Keratinocyte (primary cell): ENCODE measurements around the gene GSK3A. TPM values are rescaled to one million over a fixed set of nuclear protein-coding genes. Genes with fewer than 3 reads are reported as not detected.

ENCODE experiments used
- DNase-seq: peaks from one replicate; pipeline ENCODE4 v3.0.0-alpha.2; 2011; ENCODE audit warnings: low read depth, missing footprints, low spot score
- FAIRE-seq: peaks from 2 replicates; lab custom pipeline; 2011; peaks lifted over from hg19 to GRCh38; lab: Jason Lieb, UNC
- H2AFZ ChIP-seq: 2 replicates; pipeline ENCODE4 v1.6.0; 2012; ENCODE audit warnings: low read length, control low read depth, inconsistent platforms; ENCODE audit not compliant: control insufficient read depth
- H3K27ac ChIP-seq: 2 replicates; pipeline ENCODE4 v1.5.1; 2011; ENCODE audit warnings: low read length; ENCODE audit not compliant: control insufficient read depth, insufficient read depth
- H3K27me3 ChIP-seq: 3 replicates; pipeline ENCODE4 v1.6.0; 2011; ENCODE audit warnings: low read length; ENCODE audit not compliant: control insufficient read depth, insufficient read depth; ENCODE audit errors: extremely low read depth
- H3K36me3 ChIP-seq, 2 experiments: 2 replicates in 1 of 2; 3 replicates in 1 of 2; pipeline ENCODE4 v1.5.1; 2011; ENCODE audit warnings: low read length in 2 of 2, mild to moderate bottlenecking in 1 of 2; ENCODE audit not compliant: control insufficient read depth in 2 of 2, insufficient read depth in 2 of 2; ENCODE audit errors: extremely low read depth in 1 of 2
- H3K4me1 ChIP-seq: 3 replicates; pipeline ENCODE4 v1.5.1; 2011; ENCODE audit warnings: low read length; ENCODE audit not compliant: control insufficient read depth, insufficient read depth; ENCODE audit errors: extremely low read depth
- H3K4me2 ChIP-seq: 3 replicates; pipeline ENCODE4 v1.6.0; 2011; ENCODE audit warnings: low read depth, low read length; ENCODE audit not compliant: control insufficient read depth, insufficient read depth; ENCODE audit errors: extremely low read depth
- H3K4me3 ChIP-seq, 3 experiments: fragments of 200-600 bp in 1 of 3; sonication (generic) in 1 of 3; 2 replicates in 2 of 3; 3 replicates in 1 of 3; pipeline ENCODE4 v1.5.1; 2011 to 2016; ENCODE audit warnings: low read length in 3 of 3, mild to moderate bottlenecking in 3 of 3, control low read depth in 2 of 3, inconsistent platforms in 1 of 3, low read depth in 1 of 3, mixed read lengths in 1 of 3, mixed run types in 1 of 3, moderate library complexity in 1 of 3; ENCODE audit not compliant: control insufficient read depth in 2 of 3, insufficient read depth in 2 of 3; ENCODE audit errors: extremely low read depth in 1 of 3
- H3K79me2 ChIP-seq: 2 replicates; pipeline ENCODE4 v1.6.0; 2012; ENCODE audit warnings: low read length; ENCODE audit not compliant: control insufficient read depth, insufficient read depth
- H3K9ac ChIP-seq: 3 replicates; pipeline ENCODE4 v1.6.0; 2011; ENCODE audit warnings: low read length; ENCODE audit not compliant: control insufficient read depth, insufficient read depth; ENCODE audit errors: extremely low read depth
- H3K9me1 ChIP-seq: 3 replicates; pipeline ENCODE4 v1.6.0; 2011; ENCODE audit warnings: low read length; ENCODE audit not compliant: control insufficient read depth, insufficient read depth; ENCODE audit errors: extremely low read depth
- H3K9me3 ChIP-seq: 2 replicates; pipeline ENCODE4 v1.5.1; 2012; ENCODE audit warnings: low read depth, low read length; ENCODE audit not compliant: control insufficient read depth
- H4K20me1 ChIP-seq: 3 replicates; pipeline ENCODE4 v1.6.0; 2011; ENCODE audit warnings: low read length; ENCODE audit not compliant: control insufficient read depth, insufficient read depth; ENCODE audit errors: extremely low read depth
- EZH2 ChIP-seq: IDR thresholded peaks from one replicate; pipeline ENCODE4 v1.6.1; 2012; ENCODE audit warnings: inconsistent platforms, mild to moderate bottlenecking, low read length, moderate library complexity
- dilution Hi-C: fragments of 300-500 bp; cut with MboI; formaldehyde crosslinking; loops from one replicate; pipeline ENCODE4 v1.7.0; 2020; ENCODE audit warnings: low sequenced_read_pairs; ENCODE audit not compliant: extremely low pct_ligation_motif_present
- polyA plus RNA-seq, 5 experiments: library from polyadenylated mRNA; depleted of rRNA in 3 of 5; stranded (reverse) in 3 of 5; stranded (forward) in 1 of 5; unstranded in 1 of 5; fragments of >200 nt; gene quantifications; 1 replicate in 1 of 5; 2 replicates in 3 of 5; 3 replicates in 1 of 5; pipeline versions ENCODE4 v1.2.1 to v1.2.3, GENCODE V29; 2011 to 2012; ENCODE audit warnings: missing spikeins in 2 of 5, low read depth in 1 of 5, low replicate concordance in 1 of 5
- TF ChIP-seq, protein P1 (sequence below), 3 experiments: IDR thresholded peaks in 1 of 3; conservative IDR thresholded peaks in 1 of 3; optimal IDR thresholded peaks in 1 of 3; 2 replicates in 2 of 3; 3 replicates in 1 of 3; pipeline versions ENCODE3 to v1.5.1; 2011; ENCODE audit warnings: low read length in 3 of 3, mild to moderate bottlenecking in 3 of 3, moderate library complexity in 2 of 3, control low read depth in 1 of 3, inconsistent platforms in 1 of 3; ENCODE audit not compliant: insufficient read depth in 2 of 3; ENCODE audit errors: extremely low read depth in 1 of 3

GSK3A gene
- polyA plus RNA-seq, 1 donor (not counting 4 experiments of a cell fraction or from before 2014, with no cell fraction given) = 36.9 TPM

DNA sequence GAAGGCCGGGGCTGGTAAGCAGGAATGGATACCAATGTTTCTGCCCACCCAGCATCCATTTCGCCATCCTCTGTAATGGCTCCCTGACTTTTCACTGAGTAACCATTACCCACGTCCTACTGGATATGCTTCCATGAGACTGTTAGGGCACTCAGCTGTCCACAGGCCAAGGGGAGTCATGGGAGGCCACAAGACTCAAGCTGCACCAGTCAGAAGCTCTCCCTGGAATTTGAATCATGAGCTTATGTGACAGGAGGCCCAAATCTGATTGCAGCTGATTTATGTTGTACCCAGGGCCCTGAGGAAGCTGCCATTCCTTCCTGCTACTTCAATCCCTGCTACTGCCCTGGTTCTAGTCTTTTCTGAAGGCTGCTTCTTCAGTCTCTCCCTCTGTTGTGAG, 53.3 kb downstream of the GSK3A start:
- dilution Hi-C loops = no loop called here
- H3K79me2 ChIP-seq = no peaks in the 10 kb centered on the region
- no peak for FAIRE-seq
- H3K27ac ChIP-seq = no peak overlapping the region
- H2AFZ ChIP-seq = no peak overlapping the region
- no peaks in the 10 kb centered on the region for H3K27me3 ChIP-seq
- H3K4me1 ChIP-seq = peaks cover 27% of the 10 kb centered on the region
- H3K9ac ChIP-seq = no peak overlapping the region
- no peak for TF ChIP-seq EZH2
- TF ChIP-seq, protein P1, sequence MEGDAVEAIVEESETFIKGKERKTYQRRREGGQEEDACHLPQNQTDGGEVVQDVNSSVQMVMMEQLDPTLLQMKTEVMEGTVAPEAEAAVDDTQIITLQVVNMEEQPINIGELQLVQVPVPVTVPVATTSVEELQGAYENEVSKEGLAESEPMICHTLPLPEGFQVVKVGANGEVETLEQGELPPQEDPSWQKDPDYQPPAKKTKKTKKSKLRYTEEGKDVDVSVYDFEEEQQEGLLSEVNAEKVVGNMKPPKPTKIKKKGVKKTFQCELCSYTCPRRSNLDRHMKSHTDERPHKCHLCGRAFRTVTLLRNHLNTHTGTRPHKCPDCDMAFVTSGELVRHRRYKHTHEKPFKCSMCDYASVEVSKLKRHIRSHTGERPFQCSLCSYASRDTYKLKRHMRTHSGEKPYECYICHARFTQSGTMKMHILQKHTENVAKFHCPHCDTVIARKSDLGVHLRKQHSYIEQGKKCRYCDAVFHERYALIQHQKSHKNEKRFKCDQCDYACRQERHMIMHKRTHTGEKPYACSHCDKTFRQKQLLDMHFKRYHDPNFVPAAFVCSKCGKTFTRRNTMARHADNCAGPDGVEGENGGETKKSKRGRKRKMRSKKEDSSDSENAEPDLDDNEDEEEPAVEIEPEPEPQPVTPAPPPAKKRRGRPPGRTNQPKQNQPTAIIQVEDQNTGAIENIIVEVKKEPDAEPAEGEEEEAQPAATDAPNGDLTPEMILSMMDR (optimal IDR thresholded peaks at IDR 0.05 in 1 of 3, IDR thresholded peaks at IDR 0.05 in 1 of 3, conservative IDR thresholded peaks at IDR 0.05 in 1 of 3; ENCODE audit: extremely low read depth in 1 of 3, insufficient read depth in 2 of 3, low read length in 3 of 3) = no peak
- H4K20me1 ChIP-seq = no peaks in the 10 kb centered on the region
- H3K9me3 ChIP-seq = peaks cover 2% of the 10 kb centered on the region
- no peak for DNase-seq
- no peaks in the 10 kb centered on the region for H3K36me3 ChIP-seq
- H3K9me1 ChIP-seq = no peaks in the 10 kb centered on the region
- H3K4me2 ChIP-seq = no peak overlapping the region
- no peak overlapping the region for H3K4me3 ChIP-seq

DNA sequence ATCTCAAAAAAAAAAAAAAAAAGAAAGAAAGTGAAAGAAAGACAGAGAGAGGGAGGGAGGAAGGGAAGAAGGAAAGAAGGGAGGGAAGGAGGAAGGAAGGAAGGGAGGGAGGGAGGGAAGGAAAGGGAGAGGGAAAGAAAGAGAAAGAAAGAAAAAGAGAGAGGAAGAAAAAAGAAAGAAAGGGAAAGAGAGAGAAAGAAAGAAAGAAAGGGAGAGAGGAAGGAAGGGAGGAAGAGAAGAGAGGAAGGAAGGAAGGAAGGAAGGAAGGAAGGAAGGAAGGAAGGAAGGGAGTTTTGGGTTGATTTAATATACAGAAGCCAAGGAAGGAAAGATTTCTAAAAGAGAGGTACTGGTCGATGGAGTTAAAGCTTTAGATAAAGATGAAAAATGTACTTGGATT, 53.7 kb downstream of the GSK3A start:
- no peak overlapping the region for H3K27ac ChIP-seq
- no peak for DNase-seq
- dilution Hi-C loops = no loop called here
- TF ChIP-seq, protein P1 (optimal IDR thresholded peaks at IDR 0.05 in 1 of 3, IDR thresholded peaks at IDR 0.05 in 1 of 3, conservative IDR thresholded peaks at IDR 0.05 in 1 of 3; ENCODE audit: extremely low read depth in 1 of 3, insufficient read depth in 2 of 3, low read length in 3 of 3) = no peak
- TF ChIP-seq EZH2 = no peak
- H3K4me2 ChIP-seq = no peak overlapping the region
- H3K36me3 ChIP-seq = no peaks in the 10 kb centered on the region
- H3K9me1 ChIP-seq = no peaks in the 10 kb centered on the region
- no peaks in the 10 kb centered on the region for H4K20me1 ChIP-seq
- no peaks in the 10 kb centered on the region for H3K79me2 ChIP-seq
- no peak overlapping the region for H2AFZ ChIP-seq
- H3K4me3 ChIP-seq = no peak overlapping the region
- H3K27me3 ChIP-seq = no peaks in the 10 kb centered on the region
- peaks cover 27% of the 10 kb centered on the region for H3K4me1 ChIP-seq
- H3K9me3 ChIP-seq = peaks cover 2% of the 10 kb centered on the region
- H3K9ac ChIP-seq = no peak overlapping the region
- no peak for FAIRE-seq
